ENCODE data around the gene DZIP1L. TPM values are rescaled to one million over a fixed set of nuclear protein-coding genes. Genes with fewer than 3 reads are reported as not detected.

DZIP1L gene, protein sequence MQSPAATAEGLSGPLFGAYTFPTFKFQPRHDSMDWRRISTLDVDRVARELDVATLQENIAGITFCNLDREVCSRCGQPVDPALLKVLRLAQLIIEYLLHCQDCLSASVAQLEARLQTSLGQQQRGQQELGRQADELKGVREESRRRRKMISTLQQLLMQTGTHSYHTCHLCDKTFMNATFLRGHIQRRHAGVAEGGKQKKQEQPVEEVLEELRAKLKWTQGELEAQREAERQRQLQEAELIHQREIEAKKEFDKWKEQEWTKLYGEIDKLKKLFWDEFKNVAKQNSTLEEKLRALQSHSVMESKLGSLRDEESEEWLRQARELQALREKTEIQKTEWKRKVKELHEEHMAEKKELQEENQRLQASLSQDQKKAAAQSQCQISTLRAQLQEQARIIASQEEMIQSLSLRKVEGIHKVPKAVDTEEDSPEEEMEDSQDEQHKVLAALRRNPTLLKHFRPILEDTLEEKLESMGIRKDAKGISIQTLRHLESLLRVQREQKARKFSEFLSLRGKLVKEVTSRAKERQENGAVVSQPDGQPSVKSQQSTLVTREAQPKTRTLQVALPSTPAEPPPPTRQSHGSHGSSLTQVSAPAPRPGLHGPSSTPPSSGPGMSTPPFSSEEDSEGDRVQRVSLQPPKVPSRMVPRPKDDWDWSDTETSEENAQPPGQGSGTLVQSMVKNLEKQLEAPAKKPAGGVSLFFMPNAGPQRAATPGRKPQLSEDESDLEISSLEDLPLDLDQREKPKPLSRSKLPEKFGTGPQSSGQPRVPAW
- 3.9 and 8.0 TPM in 2 replicates for total RNA-seq

DNA sequence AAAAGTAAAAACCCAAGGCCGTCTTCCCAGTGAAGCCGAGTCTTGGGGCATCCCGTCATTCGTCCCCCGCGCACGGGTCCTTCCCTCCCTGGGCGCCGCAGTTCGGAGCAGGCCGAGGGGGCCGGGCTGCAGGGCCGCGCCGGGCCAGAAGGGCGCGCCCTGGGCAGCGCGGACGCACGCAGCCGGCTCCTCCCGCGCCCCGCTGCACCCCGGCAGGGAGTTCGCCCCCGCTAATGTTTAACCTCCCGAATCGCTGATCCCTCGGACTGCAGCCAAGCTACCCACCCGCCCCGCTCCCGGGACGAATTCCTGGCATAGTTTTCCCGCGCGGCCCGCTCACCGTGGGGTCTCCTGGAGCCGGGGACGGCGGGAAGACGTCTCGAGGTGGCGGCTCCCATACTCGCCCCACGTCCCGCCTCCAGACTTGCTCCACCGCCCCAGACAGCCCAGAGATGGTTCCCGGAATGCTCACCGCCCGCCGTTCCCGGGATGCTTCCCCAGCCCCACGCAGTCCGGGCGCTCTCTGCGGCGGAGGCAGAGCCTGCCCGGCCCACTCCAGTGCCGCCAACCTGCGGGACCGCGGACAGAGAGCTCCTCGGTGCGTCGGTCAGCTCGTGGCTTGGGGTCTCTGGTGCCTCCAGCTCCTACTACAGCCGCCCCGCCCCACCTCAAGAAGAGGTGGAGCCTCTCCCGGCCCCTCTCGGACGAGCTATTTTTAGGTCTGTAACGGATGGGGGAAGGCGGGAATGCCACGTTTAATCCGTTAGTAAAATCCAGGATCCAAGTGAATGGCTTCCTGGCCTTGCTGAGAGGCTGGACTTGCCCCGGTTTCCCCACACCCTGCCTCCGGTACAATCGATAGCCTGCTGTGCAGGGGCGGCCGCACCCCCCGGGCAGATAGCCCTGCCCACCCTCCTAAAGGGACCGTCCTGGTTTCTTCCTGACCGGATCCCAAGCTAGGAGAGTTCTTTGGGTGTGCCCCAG is at the start of gene DZIP1L:
Gene DZIP1L (minus strand): TSS at position 621 of the 984 bp plus-strand sequence. CDS start 11,637 bp downstream, outside the sequence.

GRCh38 chr3:138132239-138132638 is 16.8 kb upstream of the DZIP1L start, which contains the start of gene A4GNT:
A4GNT (minus strand) TSS chr3:138132390; CDS start chr3:138131256, 1,134 bp downstream.

Other genes starting within 250 kb of the DZIP1L start
- not detected in 2 replicates for gene CLDN18, start 105.4 kb downstream of the DZIP1L start, total RNA-seq
- gene A4GNT, start 16.8 kb upstream of the DZIP1L start, total RNA-seq = not detected in 2 replicates
- gene DBR1, start 59.3 kb upstream of the DZIP1L start, total RNA-seq = 13.7 and 15.0 TPM in 2 replicates
- 55.0 and 60.1 TPM in 2 replicates for gene ARMC8, start 71.7 kb upstream of the DZIP1L start, total RNA-seq
- gene NME9, start 214.2 kb upstream of the DZIP1L start, total RNA-seq = 0.65 TPM in 1 of 2 replicates, not detected in the other
- 7.5 and 14.7 TPM in 2 replicates for gene MRAS, start 233.0 kb upstream of the DZIP1L start, total RNA-seq